ENCODE measurements around the gene HAX1.
"Not testable (repeated sequence)": the region's sequence is repeated elsewhere in the genome, so short reads cannot be mapped to it uniquely, and the experiment has no call there.

Gene HAX1

DNA sequence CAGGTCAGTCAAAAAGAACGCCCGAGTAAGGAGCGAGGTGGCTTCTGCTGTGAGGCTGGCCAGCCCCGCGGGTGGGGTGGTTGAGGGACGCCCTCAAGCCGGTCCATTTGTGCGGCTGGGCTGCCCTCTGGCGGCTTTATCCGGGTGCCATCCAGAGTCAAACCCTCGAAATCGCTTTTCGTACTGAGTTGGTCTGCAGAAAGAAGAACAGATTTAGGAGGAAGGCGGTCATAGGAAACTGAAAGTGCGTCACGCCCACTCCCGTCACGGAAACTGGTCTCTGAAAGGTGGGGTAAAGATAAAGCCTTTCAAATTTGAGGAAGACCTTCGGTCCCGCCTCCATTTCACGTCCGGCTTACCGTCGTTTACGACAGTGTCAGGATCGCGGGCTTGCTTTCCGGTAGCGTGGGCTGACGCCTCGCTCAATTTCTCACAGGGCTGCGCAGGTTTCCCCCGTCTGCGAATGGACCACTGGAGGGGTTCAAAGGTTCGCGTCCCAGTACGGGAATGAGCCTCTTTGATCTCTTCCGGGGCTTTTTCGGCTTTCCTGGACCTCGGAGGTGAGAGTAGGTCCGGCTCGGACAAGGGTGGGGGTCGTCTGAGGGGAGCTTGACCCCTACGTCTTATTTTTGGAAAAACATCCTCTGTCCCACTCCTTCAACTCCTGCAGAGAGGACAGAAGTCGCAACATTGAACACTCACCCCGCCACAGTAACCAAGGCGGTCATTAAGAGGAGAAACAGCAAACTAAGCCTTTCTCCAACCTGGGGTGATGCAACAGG is at the start of gene HAX1:
TSS of gene HAX1 (plus strand) at position 413 of the 782 bp plus-strand sequence. CDS start at position 508, 95 bp downstream.
- DNase-seq = peak; percentile 98

DNA sequence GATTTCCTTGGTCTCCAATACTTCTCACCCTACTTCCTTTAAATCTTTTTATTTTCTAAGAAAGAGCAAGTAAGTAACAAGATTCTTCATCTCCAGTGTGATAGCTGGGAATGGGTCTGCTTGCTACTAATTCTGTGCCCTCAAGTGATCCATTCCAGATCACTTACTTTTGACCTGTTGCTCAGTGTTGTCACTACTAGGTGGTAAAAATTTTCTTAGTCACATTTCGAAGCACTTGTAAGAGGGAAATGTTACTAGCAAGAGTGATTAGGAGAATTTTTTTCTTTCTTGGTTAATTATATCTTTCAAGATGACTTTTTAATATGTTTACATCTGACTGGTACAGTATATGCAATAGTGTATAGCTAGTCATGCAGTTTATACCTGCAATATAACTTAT is 49.5 kb upstream of the HAX1 start:
- DNase-seq = no peak

GRCh38 chr1:154223621-154224020 is 48.8 kb upstream of the HAX1 start:
- no peak for DNase-seq

DNA sequence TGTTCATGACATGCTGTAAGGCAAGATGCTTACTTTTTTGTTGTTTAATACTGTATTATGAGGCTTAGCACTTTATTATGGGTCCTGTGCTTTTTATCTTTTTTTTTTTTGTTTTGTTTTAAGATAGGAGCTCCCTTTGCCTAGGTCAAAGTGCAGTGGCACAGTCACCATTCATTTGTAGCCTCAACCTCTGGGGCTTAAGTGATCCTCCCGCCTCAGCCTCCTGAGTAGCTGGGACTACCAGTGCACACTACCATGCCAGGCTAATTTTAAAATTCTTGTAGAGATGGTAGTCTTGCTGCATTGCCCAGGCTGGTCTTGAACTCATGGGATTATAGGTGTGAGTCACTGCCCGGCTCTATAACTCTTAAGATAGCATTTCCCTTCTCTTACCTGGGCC is 47.1 kb upstream of the HAX1 start:
- no peak for DNase-seq

GRCh38 chr1:154231112-154231511 is 41.3 kb upstream of the HAX1 start:
- DNase-seq = not testable (repeated sequence)

- not testable (repeated sequence) for DNase-seq
Observed at GRCh38 chr1:154233127-154233526, 39.3 kb upstream of the HAX1 start.

- no peak for DNase-seq
Observed at GRCh38 chr1:154236855-154237254, 35.6 kb upstream of the HAX1 start.

- DNase-seq = no peak
Observed at GRCh38 chr1:154237435-154237834, 35.0 kb upstream of the HAX1 start.

DNA sequence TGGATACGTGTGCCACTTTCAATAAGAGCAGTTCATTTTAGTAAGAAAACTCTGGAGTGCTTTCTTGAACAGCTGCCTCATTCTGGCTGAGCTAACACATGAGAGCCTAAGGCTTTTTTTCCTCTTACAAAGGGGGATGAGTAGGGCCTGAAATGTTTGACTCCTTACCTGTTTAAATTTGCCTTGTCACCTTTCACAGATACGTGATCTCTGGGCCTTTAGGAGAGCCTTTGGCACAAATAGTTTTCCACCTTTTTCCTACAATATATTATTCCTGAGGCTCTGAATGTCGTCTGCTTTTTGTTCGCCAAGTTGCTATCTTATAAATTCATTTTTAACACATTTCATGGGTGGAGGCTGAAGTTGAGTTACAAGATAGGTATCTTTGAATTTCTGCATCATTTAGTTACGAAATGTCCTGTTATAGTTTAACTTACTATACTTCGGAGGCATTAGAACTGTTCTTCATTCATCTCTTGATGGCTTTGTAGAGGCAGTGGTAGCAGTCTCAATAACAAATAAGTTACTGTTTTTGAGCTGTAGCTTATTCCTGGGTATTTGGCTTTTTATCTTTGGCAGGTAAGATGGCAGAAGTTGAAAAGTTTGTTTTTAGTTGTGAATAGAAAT is 34.4 kb upstream of the HAX1 start:
- no peak for DNase-seq

DNA sequence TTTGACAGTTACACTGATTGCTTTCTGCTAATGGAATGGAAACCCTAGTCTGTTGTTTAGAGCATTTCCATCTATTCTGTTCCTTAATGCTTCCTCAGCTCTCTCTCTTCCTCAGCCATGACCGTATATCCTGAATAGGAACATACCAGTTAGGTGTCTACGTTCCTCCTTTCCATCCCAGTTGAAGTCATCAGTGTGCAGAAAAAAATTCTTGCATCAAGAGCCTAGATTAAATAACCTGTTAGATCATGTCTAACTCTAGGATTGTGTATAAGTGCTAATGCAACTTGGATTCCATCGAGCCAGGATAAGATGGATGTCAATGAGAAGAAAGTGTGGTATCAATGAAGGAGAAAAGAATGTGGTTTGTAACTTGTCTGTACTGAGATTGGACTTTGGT is 32.9 kb upstream of the HAX1 start:
- no peak for DNase-seq

GRCh38 chr1:154240294-154240833 is 32.1 kb upstream of the HAX1 start:
- DNase-seq = no peak

DNA sequence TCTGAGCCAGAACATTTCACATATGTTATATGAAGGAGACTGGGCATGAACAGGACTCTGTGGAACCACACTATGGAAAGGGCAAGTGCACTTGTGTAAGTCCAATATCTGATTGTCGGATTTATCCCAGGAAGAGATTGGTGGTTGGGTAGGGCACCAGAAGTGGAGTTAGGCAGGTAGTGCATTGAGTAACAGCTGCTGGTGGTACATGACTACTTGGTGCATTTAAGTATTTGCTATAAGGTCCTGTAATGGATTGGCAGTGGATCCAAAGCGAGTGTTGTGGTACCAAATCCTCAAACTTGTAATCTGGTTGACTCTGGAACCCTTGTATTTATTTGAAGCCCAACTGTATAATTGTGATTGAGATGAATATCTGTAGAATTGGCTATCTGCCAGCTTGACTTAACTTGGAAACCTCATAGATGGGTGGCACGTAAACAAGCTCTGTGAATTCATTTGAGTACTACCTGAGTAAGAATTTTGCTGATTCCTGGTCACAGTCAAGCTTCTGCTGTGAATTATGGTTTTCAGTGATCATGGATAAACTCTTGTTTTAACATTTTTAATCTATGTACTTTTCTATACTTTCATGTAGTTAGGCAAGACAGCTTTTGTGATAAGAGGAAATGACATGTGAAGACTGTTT is 30.6 kb upstream of the HAX1 start:
- no peak for DNase-seq

DNA sequence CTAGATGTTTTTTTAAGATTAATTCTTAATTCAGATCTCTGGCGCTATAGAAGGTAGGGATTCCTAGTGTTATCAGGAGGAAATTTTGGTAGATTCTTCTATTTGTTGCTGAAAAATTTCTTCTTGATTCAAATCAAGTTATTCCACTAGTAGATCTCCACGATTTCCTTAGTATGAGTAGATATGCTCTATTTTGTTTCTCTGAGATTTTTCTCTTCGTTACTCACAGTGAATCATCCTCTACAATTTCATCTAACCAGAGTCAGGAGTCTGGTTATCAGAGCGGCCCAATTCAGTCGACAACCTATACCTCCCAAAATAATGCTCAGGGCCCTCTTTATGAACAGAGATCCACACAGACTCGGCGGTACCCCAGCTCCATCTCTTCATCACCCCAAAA is 18.8 kb upstream of the HAX1 start:
- no peak for DNase-seq

DNA sequence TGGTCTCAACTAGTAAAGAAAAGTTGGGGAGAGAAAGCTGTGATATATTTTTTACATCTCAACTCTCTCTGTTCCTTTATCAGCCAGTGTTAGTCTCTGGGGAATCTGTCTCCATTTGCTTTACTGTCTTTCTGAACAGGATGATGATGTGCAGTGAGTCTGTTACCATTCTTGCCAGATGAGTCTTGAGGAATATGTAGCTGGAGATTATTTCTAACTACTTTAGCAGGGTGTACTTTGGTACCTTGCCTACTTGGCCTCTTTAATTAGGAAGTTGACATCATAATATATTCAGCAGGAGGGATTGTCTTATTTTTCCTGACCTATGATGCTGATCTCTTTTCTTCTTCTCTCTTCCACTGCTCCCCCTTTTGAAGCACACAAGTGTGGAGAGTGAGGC is 15.7 kb upstream of the HAX1 start:
- no peak for DNase-seq

- no peak for DNase-seq
Observed at GRCh38 chr1:154258784-154259183, 13.6 kb upstream of the HAX1 start.

DNA sequence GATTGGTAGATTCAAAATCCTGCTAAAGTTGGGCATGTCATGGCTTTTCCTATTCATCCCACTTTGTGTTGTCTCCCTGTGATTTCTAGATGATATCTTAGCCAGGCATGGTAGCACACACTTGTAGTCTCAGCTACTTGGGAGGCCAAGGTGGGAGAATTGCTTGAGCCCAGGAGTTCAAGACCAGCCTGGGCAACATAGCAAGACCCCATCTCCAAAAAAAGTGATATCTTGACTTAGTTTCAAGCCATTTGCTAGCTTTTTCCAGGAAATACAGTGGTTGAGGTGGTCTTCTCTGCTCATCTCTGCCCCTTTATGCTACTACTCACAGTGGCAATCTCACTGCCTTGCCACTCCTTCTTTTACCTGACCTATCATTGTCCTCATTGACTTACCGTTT is 12.3 kb upstream of the HAX1 start:
- DNase-seq = no peak

DNA sequence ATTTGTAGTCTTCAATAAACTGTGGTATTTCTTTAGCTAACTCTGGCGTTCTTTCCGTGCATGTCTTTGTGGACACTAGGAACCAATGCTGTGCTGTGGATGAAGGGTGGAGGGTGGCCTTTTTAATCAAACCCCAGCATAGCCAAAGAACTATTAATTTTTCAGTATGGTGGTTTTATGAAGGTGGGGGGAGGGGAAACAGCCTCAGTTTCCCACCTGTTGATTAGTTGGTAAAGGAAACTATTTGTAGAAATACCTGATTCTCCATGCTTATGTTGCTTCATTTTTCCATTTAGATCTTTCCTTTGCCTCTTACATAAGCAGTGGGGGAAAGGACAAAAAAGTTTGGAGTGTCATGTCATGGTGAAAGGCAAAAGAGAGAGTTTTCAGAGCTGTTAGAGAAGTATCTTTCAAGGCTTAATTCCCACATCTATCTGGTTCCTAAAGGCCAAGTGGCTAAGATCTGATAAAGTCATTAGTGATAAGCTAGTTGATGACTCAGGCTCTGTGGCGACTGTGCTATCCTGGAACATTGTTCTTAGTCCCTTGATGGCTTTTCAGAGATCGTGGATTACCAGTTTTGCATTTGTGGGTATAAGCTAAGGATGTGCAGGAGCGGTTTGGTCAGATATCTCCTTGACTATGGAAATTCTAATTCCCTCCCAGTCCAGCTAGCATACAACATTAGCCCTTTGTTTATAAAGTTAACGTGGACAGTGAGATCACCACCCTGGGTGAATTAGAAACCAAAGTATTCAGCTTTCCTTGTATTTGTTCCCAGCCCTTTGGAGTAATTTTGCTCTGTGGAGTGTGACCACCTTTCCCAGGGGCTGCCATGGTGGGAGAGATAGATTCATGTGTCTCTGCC is 8.7 kb upstream of the HAX1 start:
- DNase-seq = no peak

DNA sequence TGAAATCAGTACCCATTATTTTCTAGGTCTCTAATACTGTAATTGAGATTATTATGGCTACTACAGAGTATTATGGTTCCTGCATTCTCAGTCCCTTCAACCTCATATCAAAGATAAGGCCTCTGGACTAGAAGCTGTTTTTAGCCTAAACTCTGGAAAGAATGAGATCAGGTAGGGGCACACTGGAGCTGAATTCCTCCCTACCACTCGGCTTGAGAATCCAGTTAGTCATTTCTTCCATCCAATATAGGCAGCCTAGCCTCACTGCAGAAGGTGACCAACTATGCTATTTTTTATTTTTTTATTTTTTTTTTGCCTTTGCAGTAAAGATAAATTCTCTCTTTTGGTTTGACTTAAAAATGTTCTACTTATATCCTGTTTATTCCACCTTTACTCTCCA is 8.0 kb upstream of the HAX1 start:
- DNase-seq = no peak

DNA sequence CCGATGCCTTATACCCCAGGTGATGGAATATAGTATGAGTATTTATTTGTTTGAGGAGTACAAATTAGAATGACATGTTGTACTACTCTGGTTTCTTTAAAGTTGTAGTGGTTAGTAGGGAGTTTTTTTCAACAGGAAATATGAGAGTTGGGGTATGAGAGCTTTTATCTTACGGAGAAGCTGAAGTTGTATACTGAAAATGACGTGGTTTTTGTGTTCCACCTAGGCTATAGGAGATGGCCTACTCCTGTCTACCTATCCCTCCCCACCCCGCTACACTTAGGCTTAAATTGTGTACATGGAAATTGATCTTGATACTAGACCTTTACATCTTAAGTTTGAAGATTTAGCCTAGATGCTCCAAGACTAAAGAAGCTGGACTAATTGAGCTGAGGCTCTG is 6.8 kb upstream of the HAX1 start:
- no peak for DNase-seq

DNA sequence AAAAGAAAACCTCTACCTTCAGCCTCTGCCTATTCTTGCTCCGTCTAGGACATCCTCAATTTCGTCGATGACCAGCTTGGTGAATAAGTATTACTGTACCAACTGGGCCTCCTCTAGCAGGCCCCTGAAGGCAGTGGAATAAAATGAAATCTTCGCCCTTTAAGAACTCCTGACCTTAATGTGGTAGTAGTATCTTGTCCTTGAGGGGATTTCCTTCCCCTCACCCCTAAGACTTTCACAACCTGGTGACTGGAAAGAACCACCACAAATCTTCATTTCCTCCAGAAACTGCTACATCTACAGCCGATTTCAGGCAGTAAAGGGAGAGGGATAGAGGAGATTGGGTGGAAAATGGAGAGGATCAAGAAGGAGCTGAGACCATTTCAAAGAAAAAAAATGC is 1.6 kb upstream of the HAX1 start:
- DNase-seq = no peak

- no peak for DNase-seq
Observed at GRCh38 chr1:154272999-154273563, 652 bp downstream of the HAX1 start.

DNA sequence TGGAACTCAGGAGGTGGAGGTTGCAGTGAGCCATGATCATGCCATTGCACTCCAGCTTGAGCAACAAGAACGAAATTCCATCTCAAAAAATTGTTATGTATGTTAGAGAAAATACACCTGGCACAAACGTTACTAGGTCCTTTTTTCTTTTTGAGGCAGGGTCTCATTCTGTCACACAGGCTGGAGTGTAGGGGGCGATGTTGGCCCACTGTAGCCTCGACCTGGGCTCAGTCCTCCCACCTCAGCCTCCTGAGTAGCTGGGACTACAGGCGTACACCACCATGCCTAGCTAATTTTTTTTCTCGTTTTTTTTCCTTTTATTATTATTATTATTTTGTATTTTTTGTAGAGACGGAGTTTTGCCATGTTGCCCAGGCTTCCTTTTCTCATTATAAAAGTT is 4.4 kb downstream of the HAX1 start:
- no peak for DNase-seq

GRCh38 chr1:154287591-154287990 is 15.2 kb downstream of the HAX1 start:
- DNase-seq = not testable (repeated sequence)

Measured in activated CD8-positive, alpha-beta memory T cell treated with anti-CD3 and anti-CD28 coated beads for 24 hours (primary cell).